ENCODE measurements around the gene SASH1. TPM values are rescaled to one million over a fixed set of nuclear protein-coding genes. Genes with fewer than 3 reads are reported as not detected.

Gene SASH1
- total RNA-seq, 1 experiment from 2014 or later: 6.6 TPM

DNA sequence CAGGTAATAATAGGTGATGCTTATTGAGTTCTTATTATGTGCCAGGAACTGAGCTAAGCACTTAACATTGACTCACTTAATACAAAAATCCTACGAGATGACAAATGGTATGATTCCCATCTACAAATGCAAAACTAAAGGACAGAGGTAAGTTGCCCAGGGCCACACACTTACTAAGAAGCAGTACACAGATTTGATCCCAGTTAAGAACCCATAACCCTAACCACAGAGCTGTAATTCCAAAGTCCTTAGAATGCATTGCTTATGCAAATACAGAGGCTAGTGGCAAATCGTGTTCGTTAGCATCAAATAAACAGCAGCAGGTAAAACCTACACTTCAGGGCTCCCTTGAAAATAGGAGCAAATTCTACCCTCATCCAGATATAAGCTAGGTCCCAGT is 104.0 kb downstream of the SASH1 start:
- ChIA-PET POLR2A (interaction anchor here (0.6 kb wide), 1 partner anchor 534 kb away, joined by 5 read pairs; no protein-coding TSS in a partner anchor), CTCF (no interaction called here)
- DNase-seq (ENCODE audit: low read depth, low spot score): no peak
- no peak for ATAC-seq
- H3K27ac ChIP-seq (ENCODE audit: low read length): no peak overlapping the region
- no peak for TF ChIP-seq TCF7L2 (IDR thresholded peaks at IDR 0.05; ENCODE audit: low read depth, low read length)
- no peak for TF ChIP-seq POLR2AphosphoS5 (IDR thresholded peaks at IDR 0.05; ENCODE audit: low read depth, low read length)
- TF ChIP-seq, protein P1, sequence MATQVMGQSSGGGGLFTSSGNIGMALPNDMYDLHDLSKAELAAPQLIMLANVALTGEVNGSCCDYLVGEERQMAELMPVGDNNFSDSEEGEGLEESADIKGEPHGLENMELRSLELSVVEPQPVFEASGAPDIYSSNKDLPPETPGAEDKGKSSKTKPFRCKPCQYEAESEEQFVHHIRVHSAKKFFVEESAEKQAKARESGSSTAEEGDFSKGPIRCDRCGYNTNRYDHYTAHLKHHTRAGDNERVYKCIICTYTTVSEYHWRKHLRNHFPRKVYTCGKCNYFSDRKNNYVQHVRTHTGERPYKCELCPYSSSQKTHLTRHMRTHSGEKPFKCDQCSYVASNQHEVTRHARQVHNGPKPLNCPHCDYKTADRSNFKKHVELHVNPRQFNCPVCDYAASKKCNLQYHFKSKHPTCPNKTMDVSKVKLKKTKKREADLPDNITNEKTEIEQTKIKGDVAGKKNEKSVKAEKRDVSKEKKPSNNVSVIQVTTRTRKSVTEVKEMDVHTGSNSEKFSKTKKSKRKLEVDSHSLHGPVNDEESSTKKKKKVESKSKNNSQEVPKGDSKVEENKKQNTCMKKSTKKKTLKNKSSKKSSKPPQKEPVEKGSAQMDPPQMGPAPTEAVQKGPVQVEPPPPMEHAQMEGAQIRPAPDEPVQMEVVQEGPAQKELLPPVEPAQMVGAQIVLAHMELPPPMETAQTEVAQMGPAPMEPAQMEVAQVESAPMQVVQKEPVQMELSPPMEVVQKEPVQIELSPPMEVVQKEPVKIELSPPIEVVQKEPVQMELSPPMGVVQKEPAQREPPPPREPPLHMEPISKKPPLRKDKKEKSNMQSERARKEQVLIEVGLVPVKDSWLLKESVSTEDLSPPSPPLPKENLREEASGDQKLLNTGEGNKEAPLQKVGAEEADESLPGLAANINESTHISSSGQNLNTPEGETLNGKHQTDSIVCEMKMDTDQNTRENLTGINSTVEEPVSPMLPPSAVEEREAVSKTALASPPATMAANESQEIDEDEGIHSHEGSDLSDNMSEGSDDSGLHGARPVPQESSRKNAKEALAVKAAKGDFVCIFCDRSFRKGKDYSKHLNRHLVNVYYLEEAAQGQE (IDR thresholded peaks at IDR 0.05; ENCODE audit: insufficient read depth in 1 of 2, low read depth in 2 of 2, low read length in 1 of 2): no peak
- no peak for TF ChIP-seq SIN3A (IDR thresholded peaks at IDR 0.05; ENCODE audit: borderline replicate concordance, insufficient read depth, low read depth, low read length)
- TF ChIP-seq, protein P2, sequence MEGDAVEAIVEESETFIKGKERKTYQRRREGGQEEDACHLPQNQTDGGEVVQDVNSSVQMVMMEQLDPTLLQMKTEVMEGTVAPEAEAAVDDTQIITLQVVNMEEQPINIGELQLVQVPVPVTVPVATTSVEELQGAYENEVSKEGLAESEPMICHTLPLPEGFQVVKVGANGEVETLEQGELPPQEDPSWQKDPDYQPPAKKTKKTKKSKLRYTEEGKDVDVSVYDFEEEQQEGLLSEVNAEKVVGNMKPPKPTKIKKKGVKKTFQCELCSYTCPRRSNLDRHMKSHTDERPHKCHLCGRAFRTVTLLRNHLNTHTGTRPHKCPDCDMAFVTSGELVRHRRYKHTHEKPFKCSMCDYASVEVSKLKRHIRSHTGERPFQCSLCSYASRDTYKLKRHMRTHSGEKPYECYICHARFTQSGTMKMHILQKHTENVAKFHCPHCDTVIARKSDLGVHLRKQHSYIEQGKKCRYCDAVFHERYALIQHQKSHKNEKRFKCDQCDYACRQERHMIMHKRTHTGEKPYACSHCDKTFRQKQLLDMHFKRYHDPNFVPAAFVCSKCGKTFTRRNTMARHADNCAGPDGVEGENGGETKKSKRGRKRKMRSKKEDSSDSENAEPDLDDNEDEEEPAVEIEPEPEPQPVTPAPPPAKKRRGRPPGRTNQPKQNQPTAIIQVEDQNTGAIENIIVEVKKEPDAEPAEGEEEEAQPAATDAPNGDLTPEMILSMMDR (IDR thresholded peaks at IDR 0.05): no peak
- H3K4me3 ChIP-seq (ENCODE audit: low read depth in 2 of 2, low read length in 2 of 2): no peak overlapping the region
- H3K4me1 ChIP-seq (ENCODE audit: control insufficient read depth, insufficient read depth, low read length): peaks cover under 1% of the 10 kb centered on the region
- no TSS peak for BruUV-seq (replicated peaks)
- no peaks in the 10 kb centered on the region for H3K36me3 ChIP-seq (ENCODE audit: control insufficient read depth, insufficient read depth, low read length)
- H3K27me3 ChIP-seq (ENCODE audit: control insufficient read depth, insufficient read depth, low read length): no peaks in the 10 kb centered on the region
- H3K9me3 ChIP-seq (ENCODE audit: control insufficient read depth, insufficient read depth, low read depth, low read length): no peaks in the 10 kb centered on the region
- in situ Hi-C loops (cut with HindIII; ENCODE audit: low pct_unique_long_range_greater_than_20kb, low sequenced_read_pairs) (no loop called here), intact Hi-C loops (cut with micrococcal nuclease; ENCODE audit: unreplicated experiment) (no loop called here)

DNA sequence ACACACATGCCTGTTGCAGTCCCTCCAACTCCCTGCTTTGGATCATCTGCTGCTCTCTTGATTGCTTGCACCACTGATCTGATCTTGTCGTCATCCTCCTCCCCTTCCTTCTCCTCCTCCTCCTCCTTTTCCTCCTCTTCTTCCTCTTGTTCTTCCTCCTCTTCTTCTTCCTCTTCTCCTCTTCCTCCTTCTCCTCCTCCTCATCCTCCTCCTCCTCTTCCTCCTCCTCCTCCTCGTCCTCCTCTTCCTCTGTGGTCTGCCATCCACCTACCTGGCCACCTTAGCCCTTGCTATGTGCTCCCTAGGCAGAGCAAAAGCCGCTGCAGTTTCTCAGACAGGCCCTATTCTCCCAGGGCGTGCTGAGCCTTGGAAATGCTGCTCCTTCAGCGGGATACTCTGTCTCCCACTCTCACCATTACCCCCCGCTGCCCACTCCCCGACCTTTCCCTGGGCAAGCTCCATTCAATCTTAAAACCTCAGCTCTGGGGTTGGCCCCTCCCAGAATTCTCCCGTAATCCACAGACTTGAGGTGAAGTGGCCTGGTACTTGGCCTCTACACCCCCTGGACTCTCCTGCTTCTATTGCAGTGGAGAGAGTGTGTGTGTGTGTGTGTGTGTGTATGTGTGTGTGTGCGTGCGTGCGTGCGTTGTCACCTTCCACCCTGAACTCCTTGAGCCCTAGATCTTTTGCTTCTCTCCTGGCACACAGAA is 105.0 kb downstream of the SASH1 start:
- Histone ChIP-seq H3K27me3 (ENCODE audit: control insufficient read depth, insufficient read depth, low read length) (no peaks in the 10 kb centered on the region), H3K4me1 (ENCODE audit: control insufficient read depth, insufficient read depth, low read length) (no peaks in the 10 kb centered on the region), H3K27ac (ENCODE audit: low read length) (no peak overlapping the region), H3K4me3 (ENCODE audit: low read depth in 2 of 2, low read length in 2 of 2) (no peak overlapping the region), H3K9me3 (ENCODE audit: control insufficient read depth, insufficient read depth, low read depth, low read length) (no peaks in the 10 kb centered on the region), H3K36me3 (ENCODE audit: control insufficient read depth, insufficient read depth, low read length) (no peaks in the 10 kb centered on the region)
- no peak for DNase-seq (ENCODE audit: low read depth, low spot score)
- no peak for ATAC-seq
- no peak for TF ChIP-seq POLR2AphosphoS5 (IDR thresholded peaks at IDR 0.05; ENCODE audit: low read depth, low read length)
- no peak for TF ChIP-seq TCF7L2 (IDR thresholded peaks at IDR 0.05; ENCODE audit: low read depth, low read length)
- TF ChIP-seq, protein P2 (IDR thresholded peaks at IDR 0.05): no peak
- in situ Hi-C loops (cut with HindIII; ENCODE audit: low pct_unique_long_range_greater_than_20kb, low sequenced_read_pairs): no loop called here
- ChIA-PET POLR2A (no interaction called here), CTCF (no interaction called here)
- BruUV-seq (replicated peaks): no TSS peak
- intact Hi-C loops (cut with micrococcal nuclease; ENCODE audit: unreplicated experiment): no loop called here
